Activated CD8-positive, alpha-beta T cell treated with anti-CD3 and anti-CD28 coated beads for 36 hours (primary cell): ENCODE results near the gene PREPL. TPM values are rescaled to one million over a fixed set of nuclear protein-coding genes. Genes with fewer than 3 reads are reported as not detected.

Experiments used
- ATAC-seq: fragments of 200-7000 bp; cut with Tn5 transposase; one replicate; pipeline ENCODE4 v1.10.0; 2021; ENCODE audit warnings: mild to moderate bottlenecking, moderate library complexity
- CTCF ChIA-PET: fragments of 350-600 bp; sonication (Branson Sonifier 250); formaldehyde crosslinking; loops from one replicate; lab custom pipeline; 2021; ENCODE audit warnings: antibody characterized with exemption; lab: Charles Lee
- POLR2A ChIA-PET: fragments of 350-600 bp; sonication (Branson Sonifier 250); formaldehyde crosslinking; loops from one replicate; lab custom pipeline; 2021; ENCODE audit warnings: antibody characterized with exemption; lab: Charles Lee
- DNase-seq: peaks from one replicate; pipeline ENCODE4 v3.0.0-alpha.2; 2020
- H3K27ac Mint-ChIP-seq: one replicate; pipeline ENCODE4 v1.8.0; 2021; ENCODE audit warnings: mild to moderate bottlenecking, mixed read lengths
- H3K27me3 Mint-ChIP-seq: one replicate; pipeline ENCODE4 v1.8.0; 2021; ENCODE audit warnings: mixed read lengths
- H3K36me3 Mint-ChIP-seq: one replicate; pipeline ENCODE4 v1.8.0; 2021; ENCODE audit warnings: low read depth, mixed read lengths
- H3K4me1 Mint-ChIP-seq: one replicate; pipeline ENCODE4 v1.8.0; 2021; ENCODE audit warnings: low read depth, mixed read lengths
- H3K4me3 Mint-ChIP-seq: one replicate; pipeline ENCODE4 v1.8.0; 2021; ENCODE audit warnings: mild to moderate bottlenecking, moderate library complexity, mixed read lengths
- H3K9me3 Mint-ChIP-seq: one replicate; pipeline ENCODE4 v1.8.0; 2021; ENCODE audit warnings: mixed read lengths
- intact Hi-C: fragments of 100-400 bp; cut with micrococcal nuclease; formaldehyde crosslinking; loops from one replicate; pipeline ENCODE4 v1.10.0; 2022
- total RNA-seq, 2 experiments: library from RNA; stranded (reverse); gene quantifications; one replicate each; pipeline ENCODE4 v1.2.3, GENCODE V29; 2021
- TF ChIP-seq, protein P1 (sequence below): fragments of 200-600 bp; IDR thresholded peaks from one replicate; pipeline ENCODE4 v1.8.0; 2022; ENCODE audit warnings: antibody characterized with exemption, mild to moderate bottlenecking

PREPL gene
- total RNA-seq, 2 experiments from 2014 or later, result 25.0 to 25.2 TPM

GRCh38 chr2:44324971-44325426 is 36.3 kb downstream of the PREPL start:
- Mint-ChIP-seq H3K4me3 (no peak overlapping the region), H3K27ac (no peak overlapping the region), H3K36me3 (peaks cover 50% of the 10 kb centered on the region), H3K4me1 (peaks cover 3% of the 10 kb centered on the region), H3K27me3 (no peaks in the 10 kb centered on the region), H3K9me3 (no peaks in the 10 kb centered on the region)
- DNase-seq (no peak), ATAC-seq (no peak)
- ChIA-PET POLR2A (interaction anchor here (1.0 kb wide), 1 partner anchor 13 kb away, joined by 3 read pairs; no protein-coding TSS in a partner anchor), CTCF (no interaction called here)
- intact Hi-C loops, result no loop called here
- TF ChIP-seq, protein P1, sequence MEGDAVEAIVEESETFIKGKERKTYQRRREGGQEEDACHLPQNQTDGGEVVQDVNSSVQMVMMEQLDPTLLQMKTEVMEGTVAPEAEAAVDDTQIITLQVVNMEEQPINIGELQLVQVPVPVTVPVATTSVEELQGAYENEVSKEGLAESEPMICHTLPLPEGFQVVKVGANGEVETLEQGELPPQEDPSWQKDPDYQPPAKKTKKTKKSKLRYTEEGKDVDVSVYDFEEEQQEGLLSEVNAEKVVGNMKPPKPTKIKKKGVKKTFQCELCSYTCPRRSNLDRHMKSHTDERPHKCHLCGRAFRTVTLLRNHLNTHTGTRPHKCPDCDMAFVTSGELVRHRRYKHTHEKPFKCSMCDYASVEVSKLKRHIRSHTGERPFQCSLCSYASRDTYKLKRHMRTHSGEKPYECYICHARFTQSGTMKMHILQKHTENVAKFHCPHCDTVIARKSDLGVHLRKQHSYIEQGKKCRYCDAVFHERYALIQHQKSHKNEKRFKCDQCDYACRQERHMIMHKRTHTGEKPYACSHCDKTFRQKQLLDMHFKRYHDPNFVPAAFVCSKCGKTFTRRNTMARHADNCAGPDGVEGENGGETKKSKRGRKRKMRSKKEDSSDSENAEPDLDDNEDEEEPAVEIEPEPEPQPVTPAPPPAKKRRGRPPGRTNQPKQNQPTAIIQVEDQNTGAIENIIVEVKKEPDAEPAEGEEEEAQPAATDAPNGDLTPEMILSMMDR, result no peak

DNA sequence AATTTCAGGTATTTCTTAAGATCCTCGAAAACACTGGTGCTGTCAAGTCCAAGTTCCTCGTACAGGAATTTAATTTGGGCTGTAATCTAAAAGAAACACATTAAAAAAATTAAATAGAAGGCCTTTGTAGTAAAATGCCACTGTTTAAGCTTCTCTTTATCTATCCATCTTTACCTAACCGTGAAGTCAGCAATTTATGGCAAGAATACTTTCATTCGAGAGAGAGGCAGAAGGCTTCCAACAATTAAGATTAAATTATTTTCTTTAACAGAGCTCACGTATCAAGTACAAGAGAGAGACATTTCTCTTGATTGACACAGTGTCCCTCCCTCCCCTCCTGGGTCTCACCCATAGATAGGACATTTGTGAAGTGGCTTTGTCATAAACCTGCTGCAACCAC is 39.9 kb downstream of the PREPL start:
- DNase-seq, result no peak
- no peaks in the 10 kb centered on the region for H3K4me1 Mint-ChIP-seq
- ATAC-seq, result no peak
- TF ChIP-seq, protein P1, result no peak
- CTCF ChIA-PET, result interaction anchor here (0.8 kb wide), 1 partner anchor 30 kb away, joined by 4 read pairs; no protein-coding TSS in a partner anchor
- H3K9me3 Mint-ChIP-seq, result no peaks in the 10 kb centered on the region
- no peaks in the 10 kb centered on the region for H3K27me3 Mint-ChIP-seq
- H3K4me3 Mint-ChIP-seq, result no peak overlapping the region
- intact Hi-C loops, result no loop called here
- peaks cover 48% of the 10 kb centered on the region for H3K36me3 Mint-ChIP-seq
- POLR2A ChIA-PET, result interaction anchor here (0.7 kb wide), 1 partner anchor 313 kb away, joined by 3 read pairs; no protein-coding TSS in a partner anchor
- H3K27ac Mint-ChIP-seq, result no peak overlapping the region

DNA sequence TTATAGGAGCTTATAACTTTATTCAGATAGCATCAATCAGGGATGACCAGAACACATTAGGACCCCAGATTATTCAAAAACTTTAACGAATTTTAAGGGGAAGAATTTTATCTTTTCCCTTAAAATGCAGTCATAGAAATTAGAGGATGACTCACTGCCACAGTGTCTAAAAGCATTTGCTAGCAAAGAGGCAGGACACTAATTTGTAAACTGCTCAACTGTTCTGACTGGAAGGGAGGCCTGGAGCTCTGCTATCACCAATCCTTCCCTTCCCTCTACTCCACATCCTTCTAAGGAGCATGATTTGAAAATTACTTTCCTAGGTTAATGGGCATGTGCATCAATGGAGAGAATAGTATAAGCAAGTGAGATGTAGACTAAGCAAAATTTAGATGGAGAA is 40.5 kb downstream of the PREPL start:
- H3K9me3 Mint-ChIP-seq, result no peaks in the 10 kb centered on the region
- ChIA-PET POLR2A (interaction anchor here (0.7 kb wide), 1 partner anchor 313 kb away, joined by 3 read pairs; no protein-coding TSS in a partner anchor), CTCF (interaction anchor here (0.8 to 1.1 kb wide), 2 partner anchors 20 to 30 kb away, joined by 3 to 4 read pairs; no protein-coding TSS in a partner anchor)
- H3K4me1 Mint-ChIP-seq, result no peaks in the 10 kb centered on the region
- ATAC-seq, result no peak
- H3K4me3 Mint-ChIP-seq, result no peak overlapping the region
- H3K27me3 Mint-ChIP-seq, result no peaks in the 10 kb centered on the region
- H3K27ac Mint-ChIP-seq, result no peak overlapping the region
- intact Hi-C loops, result no loop called here
- no peak for DNase-seq
- peaks cover 53% of the 10 kb centered on the region for H3K36me3 Mint-ChIP-seq
- TF ChIP-seq, protein P1, result no peak

DNA sequence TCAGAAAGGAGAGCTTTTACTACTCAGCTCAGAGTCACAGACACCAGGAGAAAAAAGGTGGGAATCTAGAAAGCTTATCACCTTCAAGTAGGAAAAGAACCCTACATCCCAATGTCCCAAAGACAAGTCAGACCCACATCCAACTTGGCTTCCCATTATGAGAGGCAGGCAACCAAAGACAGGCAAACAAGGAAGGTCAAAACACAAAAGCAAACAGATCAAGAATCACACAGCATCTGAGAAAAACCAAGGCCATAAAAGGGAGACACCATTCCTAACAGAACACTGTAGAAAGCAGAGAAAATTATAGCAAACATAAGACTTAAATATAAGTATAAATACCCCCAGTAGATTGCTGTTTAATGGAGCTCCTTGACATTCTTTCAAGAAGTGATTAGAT is 45.3 kb downstream of the PREPL start:
- no peaks in the 10 kb centered on the region for H3K27me3 Mint-ChIP-seq
- DNase-seq, result no peak
- ATAC-seq, result no peak
- peaks cover 67% of the 10 kb centered on the region for H3K36me3 Mint-ChIP-seq
- POLR2A ChIA-PET, result no interaction called here
- TF ChIP-seq, protein P1, result no peak
- CTCF ChIA-PET, result no interaction called here
- H3K27ac Mint-ChIP-seq, result no peak overlapping the region
- H3K4me1 Mint-ChIP-seq, result no peaks in the 10 kb centered on the region
- intact Hi-C loops, result no loop called here
- H3K9me3 Mint-ChIP-seq, result peaks cover 14% of the 10 kb centered on the region
- no peak overlapping the region for H3K4me3 Mint-ChIP-seq

DNA sequence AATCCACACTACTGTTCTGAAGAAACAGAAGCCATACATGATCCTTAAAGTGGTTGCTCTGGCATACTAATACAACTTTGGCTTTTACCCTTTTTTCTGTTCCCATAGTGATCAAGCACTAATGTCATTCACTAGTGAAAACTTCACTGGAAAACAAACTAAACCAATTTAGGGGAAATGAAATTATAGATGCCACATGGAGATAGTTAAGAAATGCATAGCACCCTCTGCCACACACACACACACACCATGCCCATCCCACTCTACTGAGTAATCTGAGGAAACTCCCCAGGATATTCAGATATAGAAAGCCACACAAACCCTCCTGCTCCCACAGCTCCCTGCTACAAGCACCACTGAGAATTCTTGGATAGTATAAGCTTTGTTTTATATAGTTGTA is 46.9 kb downstream of the PREPL start:
- no peak overlapping the region for H3K4me3 Mint-ChIP-seq
- no peak for ATAC-seq
- TF ChIP-seq, protein P1, result no peak
- DNase-seq, result no peak
- no peaks in the 10 kb centered on the region for H3K27me3 Mint-ChIP-seq
- ChIA-PET CTCF (no interaction called here), POLR2A (no interaction called here)
- H3K4me1 Mint-ChIP-seq, result no peaks in the 10 kb centered on the region
- no peak overlapping the region for H3K27ac Mint-ChIP-seq
- peaks cover 68% of the 10 kb centered on the region for H3K36me3 Mint-ChIP-seq
- intact Hi-C loops, result no loop called here
- peaks cover 21% of the 10 kb centered on the region for H3K9me3 Mint-ChIP-seq
